ENCODE results near the gene MXI1.

DNA sequence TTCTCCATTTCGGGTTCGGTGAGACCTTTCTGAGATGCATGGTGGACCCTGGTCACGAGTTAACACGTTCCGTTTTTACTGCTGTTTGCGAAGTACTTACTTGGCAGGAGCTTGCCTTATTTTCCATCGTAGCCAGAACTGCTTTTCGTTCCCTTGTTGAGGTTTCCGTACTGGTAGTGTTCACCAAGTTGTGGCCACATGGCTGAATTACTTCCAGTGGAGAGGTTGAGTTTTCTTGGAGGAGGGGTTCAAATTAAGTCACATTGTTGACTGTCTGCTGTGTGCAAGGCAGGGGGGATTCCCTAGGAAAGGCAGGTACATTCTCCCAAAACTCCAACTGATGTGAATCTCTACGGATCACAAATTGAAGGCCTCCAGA, 4.0 kb downstream of the MXI1 start:
- TF ChIP-seq POLR2A (IDR thresholded peaks at IDR 0.05), result no peak
- TF ChIP-seq, protein P1, sequence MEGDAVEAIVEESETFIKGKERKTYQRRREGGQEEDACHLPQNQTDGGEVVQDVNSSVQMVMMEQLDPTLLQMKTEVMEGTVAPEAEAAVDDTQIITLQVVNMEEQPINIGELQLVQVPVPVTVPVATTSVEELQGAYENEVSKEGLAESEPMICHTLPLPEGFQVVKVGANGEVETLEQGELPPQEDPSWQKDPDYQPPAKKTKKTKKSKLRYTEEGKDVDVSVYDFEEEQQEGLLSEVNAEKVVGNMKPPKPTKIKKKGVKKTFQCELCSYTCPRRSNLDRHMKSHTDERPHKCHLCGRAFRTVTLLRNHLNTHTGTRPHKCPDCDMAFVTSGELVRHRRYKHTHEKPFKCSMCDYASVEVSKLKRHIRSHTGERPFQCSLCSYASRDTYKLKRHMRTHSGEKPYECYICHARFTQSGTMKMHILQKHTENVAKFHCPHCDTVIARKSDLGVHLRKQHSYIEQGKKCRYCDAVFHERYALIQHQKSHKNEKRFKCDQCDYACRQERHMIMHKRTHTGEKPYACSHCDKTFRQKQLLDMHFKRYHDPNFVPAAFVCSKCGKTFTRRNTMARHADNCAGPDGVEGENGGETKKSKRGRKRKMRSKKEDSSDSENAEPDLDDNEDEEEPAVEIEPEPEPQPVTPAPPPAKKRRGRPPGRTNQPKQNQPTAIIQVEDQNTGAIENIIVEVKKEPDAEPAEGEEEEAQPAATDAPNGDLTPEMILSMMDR (IDR thresholded peaks at IDR 0.05), result no peak
